Stimulated activated naive CD4-positive, alpha-beta T cell treated with Interleukin-2 at 50 U/mL for 16 hours (primary cell): ENCODE data around the gene GDPD5.

ENCODE experiments used
- DNase-seq: peaks from one replicate; lab custom pipeline; 2025; lab: John Stamatoyannopoulos, UW

The GDPD5 gene

DNA sequence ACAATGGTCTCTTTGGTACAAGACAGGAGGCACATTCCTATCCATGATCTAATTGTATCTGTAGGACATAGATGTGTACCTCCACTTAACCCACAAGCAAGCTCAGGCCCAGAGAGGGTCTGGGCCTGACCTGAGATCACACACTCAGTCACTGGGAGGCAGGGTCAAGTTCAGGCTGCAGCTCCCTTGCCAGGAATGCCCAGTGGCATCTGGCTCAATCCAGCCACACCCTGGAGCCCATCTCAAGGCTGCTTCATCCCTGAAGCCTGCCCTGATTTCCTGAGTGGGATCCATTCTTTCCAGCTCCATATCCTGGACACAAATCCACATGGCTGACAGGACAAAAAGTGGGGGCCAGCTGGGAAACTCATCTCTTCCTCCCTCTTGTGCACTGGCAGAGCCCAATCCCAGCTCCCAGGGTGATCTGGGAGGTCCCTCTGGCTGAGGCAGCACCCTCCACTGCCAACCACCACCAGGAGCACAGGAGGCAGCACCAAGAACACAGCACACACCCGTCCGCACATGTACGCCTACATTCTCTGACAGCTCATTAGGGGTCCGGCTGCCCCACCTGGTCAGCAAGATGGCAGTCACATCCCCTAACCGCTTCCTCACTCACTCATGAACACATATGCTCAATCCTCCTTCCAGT is 53.5 kb downstream of the GDPD5 start:
- DNase-seq, result no peak

DNA sequence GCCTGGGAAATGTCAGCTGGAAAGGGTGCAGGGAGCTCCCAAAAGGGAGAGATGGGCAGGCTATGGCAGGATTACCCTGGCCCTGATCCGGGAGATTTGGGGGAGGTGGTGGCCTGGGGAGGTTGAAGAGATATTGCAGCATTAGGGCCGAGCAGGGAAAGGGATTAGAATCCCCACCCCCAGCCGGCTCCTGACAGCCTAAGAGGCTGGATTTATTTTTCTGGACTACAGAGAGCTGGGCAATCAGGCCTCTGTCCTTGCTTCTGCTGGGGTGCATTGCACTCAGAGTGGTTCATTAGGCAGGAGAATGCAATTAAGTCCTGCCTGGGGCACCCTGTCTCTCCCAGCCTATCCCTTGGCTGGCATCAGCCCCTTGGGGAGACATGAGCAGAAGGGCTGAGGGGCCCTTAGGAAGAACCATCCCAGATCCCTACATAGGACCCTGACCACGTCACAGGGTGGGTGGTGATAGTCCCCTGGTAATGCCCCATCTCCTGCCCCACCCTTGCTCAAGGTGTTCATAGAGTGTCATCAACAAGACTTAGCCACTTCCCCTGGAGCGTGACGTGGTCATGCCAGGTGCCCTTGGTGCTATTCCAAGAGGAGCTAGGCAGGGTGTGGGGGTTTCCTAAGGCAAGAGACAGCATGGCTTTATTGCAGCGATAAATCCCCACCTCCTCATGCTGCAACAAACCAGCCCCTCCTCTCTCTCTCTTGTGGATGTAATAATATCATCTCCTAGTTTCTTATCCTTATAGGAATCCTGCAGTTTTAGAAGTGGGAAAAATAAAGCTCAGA is 54.4 kb downstream of the GDPD5 start:
- DNase-seq, result no peak

DNA sequence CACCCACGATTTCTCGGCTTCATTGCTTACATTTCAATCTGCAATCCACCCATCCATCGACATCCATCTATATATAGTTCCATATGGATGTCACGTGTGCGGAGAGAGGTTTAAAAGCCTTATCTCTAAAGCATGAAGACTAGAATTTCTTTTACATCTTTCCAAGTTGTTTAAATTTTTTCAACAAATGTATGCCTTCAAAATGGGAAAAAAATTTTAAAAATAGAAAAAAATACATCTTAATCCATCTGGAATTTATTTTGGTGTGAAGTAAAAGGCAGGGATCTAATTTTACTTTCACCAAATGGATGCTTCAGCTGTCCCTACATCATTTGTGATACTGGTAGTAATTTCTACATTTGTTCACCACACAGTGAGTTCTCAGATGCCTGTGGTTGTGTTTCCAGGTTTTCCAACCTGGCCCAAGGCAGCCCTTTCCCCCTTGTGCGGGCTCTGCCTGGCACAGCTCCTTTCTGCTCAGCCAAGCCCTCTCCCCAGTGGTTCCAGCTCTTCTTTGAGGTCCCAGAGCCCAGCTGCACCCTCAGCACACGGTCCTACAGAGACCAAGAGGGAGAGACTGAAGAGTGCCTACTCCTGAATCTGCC is 55.2 kb downstream of the GDPD5 start:
- DNase-seq, result no peak

DNA sequence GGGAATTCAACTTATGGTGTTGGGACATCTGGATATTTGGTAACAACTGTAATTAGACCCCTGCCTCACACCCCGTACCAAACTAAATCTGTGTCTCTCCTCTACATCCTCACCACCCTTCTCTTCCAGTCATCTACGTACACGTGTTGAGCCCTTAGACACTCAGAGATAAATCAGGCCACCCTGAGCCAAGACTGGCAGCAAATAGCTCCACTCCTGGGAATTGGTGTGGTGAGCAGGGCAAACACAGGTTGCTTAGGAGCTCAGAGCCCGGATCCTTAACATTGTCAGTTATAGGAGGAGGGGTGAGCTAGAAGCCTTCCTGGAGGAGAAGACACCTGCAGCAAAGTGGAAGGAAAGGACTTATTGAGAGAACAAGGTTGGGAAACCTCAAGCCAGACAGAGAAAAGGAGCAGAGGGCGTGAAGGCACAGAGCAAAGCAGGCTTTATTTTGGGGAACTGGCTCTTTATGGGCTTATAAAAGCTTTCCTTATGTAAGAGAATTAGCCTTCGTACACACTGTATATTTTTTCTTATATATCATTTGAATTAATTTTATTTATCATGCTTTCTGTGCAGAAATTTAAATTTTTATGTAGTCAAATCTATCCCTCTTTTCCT is 55.8 kb downstream of the GDPD5 start:
- DNase-seq, result no peak

DNA sequence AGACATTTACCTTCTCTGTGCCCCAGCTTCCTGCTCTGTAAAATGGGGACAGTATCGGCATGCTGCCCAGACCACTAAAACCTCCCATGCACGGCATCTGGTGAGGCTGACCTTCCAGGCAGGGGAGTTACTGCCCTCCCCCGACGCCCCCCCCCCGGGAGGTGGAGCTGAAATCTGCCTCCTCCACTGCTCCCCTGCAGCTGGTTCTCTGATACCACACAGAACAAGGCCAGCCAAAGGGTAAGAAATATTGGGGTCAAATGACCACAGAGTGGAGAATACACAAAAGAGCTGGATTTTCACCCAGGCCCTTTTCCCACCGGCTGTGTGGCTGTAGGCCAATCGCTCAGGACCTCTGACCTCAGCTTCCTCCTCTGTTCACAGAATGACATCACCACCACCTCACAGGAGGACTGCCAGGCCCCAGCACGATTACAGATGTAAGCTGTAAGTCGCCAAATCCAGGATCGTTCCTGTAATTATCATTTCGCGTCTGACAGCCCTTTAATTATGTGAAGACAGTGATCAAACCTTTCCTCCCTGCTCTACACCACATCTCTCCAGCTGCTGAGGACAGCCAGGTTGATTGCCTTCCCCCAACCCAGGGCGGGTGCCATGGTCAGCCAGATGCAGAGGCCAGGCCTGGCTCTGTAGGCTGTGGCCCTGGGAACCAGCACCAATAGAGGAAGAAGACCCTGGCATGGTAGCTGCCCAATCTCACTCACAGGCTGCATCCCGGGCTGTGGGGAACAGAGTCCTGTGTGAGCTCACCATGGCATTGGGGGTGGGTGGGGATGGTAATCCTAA is 57.0 kb downstream of the GDPD5 start:
- no peak for DNase-seq

DNA sequence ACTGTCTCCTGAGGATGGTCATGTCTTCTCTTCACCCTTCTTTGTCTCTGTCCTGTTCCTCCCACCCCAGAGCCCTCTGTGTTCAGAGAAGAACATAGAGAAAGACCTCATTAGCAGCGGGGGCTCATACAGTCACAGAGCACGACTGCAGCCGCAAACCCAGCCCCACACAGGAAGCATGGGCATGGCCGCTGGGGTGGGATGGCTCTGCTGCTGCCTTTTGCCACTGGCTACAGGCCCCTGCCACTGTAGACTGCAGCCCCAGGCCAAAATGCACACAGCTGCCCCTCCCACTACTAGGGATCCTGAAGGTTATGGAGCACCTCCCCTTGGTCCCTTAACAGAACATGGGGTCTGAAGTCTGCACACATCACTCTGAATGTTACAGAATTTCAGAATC is 57.9 kb downstream of the GDPD5 start:
- DNase-seq, result no peak

DNA sequence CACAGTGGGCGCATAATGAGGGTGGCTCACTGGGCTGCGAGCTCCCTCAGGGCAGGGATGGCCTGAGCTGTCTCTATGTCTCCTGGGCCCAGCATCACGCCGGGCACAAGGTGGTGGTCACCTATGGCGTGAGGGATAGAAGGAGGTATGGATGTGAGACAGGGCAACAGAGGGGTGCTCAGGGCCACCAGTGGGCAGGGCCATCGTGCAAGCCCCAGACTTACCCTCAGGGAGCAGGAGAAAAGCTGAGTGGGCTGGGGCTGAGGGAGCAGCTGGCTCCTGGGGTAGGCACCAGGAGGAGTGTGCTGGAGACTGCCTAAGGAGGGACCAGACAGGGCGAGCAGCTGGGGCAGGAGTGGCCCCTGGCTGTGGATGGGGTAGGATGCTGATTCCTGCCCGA is 58.4 kb downstream of the GDPD5 start:
- no peak for DNase-seq

DNA sequence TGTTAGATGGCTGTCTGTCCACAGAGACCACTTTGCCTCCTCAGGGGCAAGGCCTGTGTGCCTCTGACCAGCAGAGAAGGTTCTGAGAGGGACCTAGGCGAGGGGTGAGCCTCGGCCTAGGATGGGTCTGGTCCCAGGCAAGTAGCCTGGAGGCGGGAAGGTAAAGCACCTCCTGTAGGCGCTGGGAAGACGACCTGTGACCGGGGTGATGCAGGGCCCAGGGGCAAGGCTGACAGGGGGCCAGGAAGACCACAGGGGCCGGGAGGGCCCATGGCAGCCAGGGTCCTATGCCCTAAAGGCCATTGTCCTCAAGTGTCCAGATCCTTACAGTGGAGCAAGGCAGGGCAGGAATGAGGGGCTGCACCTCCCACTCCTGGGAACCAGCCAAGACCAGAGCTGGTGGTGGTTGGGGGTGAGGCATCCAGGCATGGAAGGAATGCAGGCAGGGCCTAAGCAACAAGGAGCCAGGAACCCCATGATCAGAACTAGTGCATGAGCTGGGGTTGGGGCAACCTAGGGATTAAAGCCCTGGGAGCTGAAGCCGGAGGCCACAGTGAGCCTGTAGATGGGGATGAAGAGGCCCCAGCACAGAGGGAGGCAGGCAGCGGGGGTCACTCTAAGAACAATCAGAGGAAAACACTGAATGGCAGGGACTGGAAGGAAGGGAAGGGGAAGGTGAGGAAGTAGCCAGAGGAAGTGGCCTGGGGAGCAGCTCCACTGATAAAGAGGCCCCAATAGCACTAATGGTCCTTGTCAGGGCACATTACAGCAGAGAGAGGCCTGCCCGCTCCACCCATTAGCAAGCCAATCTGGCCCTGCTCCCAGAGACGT is 59.8 kb downstream of the GDPD5 start:
- no peak for DNase-seq

DNA sequence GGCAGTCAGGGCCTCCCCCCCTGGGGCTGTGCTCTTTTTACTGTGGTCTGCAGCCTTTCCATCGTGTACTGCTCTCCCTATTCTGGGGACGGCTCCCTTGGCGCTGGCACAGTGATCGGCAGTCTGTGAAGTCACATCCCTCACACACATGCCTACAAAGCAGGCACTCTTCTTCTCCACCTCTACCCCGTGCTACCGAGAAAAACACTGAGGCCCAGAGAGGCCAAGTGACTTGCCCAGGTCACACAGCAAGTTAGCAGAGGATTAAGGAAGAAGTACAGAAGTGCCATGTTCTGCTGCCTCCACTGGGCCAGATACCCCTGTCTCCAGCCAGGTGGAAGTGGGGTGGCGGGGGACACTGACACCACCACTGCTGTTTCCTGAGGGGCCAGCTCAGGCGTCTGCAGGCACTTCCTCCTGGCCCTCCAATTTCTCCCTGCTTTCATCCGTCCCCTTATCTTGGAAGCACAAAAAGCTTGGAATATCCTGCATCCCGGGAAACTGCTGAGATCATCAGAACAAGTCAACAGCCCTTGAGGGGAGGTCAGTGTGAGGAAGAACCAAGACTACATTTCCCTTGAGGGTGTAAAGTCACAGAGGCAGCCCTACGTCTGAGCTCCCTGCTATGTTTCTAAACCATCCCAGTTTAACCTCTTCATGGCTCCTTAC is 62.5 kb downstream of the GDPD5 start:
- DNase-seq, result no peak

DNA sequence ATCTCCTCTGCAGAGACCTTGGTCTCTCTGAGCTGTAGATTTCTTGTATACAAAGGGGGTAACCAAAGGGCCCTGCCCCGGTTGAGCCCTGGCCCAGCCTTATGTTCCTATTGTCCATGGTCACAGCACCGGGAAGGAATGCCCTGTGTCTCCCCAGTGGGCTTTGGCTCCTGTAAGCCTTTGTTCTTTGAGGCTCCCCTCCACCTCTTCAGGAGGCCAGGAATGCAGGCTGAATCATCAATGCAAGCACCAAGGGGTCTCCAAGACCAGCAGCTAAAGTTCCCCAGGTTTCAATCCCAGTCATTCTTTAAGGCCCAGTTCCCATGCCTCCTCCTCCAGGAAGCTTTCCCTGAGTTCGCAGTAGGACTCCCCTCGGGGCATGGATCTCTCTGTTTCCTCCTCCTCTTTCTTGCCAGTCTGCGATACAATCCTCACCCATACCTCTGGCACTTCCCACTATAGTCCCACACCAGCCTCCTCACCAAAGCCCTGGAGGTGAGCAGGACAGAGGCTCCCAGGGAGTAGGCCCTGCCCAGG is 63.6 kb downstream of the GDPD5 start:
- DNase-seq, result no peak

DNA sequence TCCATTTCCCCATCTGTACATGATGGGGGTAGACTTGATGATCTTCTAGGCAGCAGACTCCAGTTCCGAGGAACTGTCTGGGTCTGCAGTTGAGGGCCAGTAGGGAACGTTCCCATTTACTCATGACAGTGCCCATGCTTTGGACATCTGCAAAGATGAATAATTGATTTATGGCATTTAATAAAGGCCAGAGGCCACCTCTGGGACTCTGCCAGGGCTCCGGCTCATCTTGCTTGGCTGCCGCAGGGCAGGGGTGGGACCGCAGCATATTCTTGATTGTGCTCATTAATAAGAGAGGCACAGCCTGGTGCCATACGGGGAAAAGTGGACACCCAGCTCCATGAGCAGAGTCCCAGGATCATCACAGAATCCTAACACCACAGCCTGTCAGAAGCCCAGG is 64.6 kb downstream of the GDPD5 start:
- no peak for DNase-seq

DNA sequence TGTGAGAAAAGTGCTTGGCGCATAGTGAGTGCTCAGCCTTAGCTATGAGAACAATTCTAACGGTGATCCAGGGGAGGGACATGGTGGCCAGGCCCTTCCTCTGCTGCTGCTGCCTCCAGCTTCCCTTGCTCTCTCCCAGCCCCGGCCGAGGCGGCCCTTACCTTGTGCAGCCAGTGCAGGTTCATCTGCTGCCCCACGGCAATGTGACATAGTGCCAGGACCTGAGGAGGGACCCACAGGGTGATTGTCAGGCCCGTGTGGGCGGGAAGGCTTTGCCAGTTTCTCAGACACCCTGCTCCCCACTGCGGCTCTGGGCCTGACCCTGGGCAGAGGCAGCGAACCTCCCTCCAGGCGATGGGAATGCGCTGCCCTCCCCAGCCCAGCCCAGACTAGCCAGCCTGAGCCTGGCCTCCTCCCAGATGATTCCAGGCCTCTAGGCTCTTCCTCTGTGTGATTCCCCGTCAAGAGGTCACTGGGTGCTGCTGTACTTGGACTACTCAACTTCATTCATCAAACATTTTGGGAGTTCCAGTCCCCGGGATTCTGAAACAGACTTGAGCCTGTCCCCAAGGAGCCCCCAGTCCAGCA is 69.1 kb downstream of the GDPD5 start:
- no peak for DNase-seq

DNA sequence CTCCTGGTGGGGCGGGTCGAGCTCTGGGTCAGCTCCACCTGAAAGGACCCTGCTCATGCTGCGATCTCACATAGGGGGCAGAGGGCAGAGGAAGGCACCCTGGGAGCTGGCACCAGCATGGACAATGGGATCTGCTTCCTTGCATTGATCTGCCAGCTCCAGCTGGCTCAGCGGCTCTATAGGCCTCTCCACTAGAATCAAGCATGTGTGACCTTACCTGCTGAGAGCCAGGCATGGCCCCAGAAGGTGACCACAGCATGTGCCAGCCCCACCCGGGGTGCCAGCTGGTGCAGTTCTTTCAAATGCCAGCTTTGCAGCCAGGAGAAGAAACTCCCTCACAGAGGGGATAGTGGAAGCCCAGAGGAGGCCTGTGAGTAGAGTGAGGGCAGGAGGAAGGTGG is 70.8 kb downstream of the GDPD5 start:
- DNase-seq, result no peak

DNA sequence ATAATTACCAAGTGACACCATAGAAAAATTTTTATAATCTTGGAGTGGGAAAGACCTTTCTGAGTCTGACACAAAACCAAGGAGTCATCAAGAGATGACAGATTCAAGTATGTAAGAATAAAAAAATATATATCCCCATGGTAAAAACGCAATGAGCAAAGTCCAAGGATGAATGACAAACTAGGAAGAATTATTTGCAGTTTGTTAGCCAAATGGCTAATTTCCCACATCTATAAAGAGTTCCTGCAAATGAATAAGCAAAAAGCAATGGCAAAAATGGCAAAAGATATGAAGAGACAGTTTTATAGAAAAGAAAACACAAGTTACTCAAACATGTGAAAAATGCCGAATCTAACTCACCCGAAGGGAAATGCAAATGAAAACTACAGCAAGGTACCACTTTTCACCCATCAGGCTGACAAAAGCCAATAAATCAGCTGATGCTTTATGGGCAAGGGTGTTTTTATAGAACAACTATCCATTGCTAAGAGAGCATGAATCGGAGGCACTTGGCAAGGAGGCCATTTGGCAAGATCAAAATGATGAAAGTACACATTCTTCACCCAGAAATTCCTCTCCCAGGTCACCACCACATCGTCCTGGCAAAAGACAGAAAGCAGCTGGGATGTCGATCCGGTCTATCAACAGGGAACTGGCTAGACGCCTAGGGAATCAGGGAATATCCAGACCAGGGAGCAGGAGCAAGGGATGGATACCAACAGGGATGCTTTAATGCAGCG is 71.7 kb downstream of the GDPD5 start:
- no peak for DNase-seq

DNA sequence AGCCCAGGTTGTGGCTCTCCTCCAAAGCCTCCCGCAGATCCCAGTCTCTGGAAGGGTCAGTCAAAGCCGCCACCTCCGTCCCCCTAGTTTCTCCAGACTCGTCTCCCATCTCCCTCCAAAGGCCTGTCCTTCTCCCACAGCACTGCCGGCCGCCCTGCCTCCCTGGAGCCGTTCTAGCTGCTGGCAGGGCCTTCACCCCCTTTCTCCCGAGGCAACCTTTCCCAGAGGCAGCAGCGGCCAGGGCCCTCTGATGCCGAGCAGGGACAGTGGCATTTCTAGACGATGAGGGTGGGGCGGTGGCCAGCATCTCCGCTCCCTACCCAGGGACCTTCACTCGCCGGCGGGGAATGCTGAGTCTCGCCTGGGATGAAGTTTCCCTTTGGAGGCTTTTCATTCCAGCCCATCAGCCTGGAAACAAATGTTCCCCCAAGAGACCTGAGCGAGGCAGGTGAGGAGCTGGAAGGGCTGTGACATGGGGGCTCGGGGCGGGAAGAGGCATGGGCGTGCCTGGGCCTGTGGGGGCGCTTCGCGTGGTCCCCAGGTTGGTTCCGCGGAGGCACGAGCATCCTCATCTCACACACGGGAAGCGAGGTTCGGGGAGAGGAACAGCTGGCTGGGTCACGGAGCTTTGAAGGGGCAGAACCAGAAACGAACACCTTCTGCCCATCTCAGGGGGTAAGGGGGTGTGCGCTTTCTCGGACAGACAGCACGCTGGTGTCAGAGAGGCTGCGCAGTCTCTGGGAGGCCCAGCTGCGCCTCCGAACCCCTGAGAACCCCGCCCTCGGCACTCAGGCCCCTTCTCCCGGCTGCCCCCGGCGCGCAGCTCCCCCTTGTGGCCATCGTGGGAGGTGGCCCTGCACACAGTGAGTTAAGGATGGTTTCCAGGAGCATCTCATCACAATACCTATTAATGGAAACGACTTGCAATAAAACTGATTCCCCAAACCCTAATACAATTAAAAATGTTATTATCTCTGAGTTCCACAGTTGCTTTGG is 74.6 kb downstream of the GDPD5 start:
- DNase-seq, result no peak

DNA sequence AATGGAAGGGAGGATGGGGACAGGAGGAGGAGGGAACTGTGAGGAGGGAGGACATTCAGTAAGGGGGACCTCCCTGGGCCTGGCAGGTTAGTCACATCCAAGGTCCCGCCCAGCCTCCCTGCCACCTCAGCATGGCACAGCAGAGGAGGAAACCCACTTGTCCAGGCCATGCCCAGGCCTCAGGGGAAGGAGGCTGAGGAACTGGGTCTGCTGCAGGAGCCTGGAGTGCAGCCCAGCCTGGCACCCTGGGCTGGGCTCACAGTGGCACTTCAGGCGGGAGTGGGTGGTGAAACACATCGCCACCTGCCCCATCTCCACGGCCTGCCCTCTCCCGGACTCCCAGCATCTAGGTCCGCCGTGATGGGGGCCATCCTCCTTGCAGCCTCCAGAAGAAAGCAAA is 75.5 kb downstream of the GDPD5 start:
- no peak for DNase-seq

DNA sequence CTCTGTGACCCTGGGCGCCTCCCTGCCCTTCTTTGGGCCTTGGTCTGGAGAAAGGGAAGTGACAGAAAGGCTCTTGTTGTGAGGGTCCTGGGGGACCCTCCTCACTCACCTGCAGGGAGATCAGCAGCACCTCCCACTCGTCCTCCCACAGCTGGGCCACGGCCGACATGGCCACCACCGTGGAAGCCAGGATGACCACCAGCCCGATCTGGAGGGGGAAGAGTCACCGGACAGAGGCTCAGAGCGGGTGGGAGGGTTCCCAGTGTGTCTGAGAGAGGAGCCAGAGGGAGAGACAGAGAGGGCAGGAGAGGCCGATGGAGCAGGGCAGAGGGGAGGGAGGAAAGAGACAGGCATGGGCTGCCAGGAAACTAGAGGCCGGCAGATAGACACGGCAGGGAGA is 76.0 kb downstream of the GDPD5 start:
- DNase-seq, result no peak

DNA sequence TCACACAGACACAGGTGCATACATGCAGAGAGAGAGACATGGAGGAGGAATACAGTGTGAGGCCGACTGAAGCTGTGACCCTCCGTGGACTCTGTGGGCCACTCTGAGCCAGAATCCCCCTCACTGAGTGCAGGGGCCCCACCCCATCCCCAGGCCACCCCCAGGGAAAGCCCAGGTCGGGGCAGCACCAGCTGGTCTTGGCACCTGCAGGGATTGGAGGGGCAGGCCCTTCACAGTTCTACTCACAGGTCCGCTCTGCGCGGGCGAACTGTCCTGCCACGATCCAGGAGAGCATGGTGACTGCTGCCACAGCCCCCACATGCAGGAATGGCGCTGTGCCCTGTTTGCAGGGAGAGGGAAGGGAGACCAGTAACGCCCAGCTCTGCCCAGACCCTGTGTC is 76.5 kb downstream of the GDPD5 start:
- DNase-seq, result no peak
